Stimulated activated CD4-positive, alpha-beta T cell treated with anti-CD3 and anti-CD28 coated beads, TNF-alpha, amount 100 ng/mL, for 48 hours (primary cell): ENCODE results near the gene PLIN3.
"Not testable (repeated sequence)": the region's sequence is repeated elsewhere in the genome, so short reads cannot be mapped to it uniquely, and the experiment has no call there.

ENCODE experiments used
- DNase-seq, 3 donors: peaks; one replicate each; pipeline ENCODE4 v3.0.0-alpha.2; 2020; ENCODE audit warnings: low read depth in 3 of 3

The PLIN3 gene

GRCh38 chr19:4814625-4815425, 52.6 kb downstream of the PLIN3 start:
- no peak for DNase-seq

GRCh38 chr19:4811328-4812131, 55.9 kb downstream of the PLIN3 start:
- peak; percentile 76 to 89 (median 84) for DNase-seq

GRCh38 chr19:4807188-4807587, 60.3 kb downstream of the PLIN3 start:
- no peak for DNase-seq

- DNase-seq, result no peak
Observed at GRCh38 chr19:4806384-4806783, 61.1 kb downstream of the PLIN3 start.

- not testable (repeated sequence) for DNase-seq
Observed at GRCh38 chr19:4805140-4805539, 62.3 kb downstream of the PLIN3 start.

- DNase-seq, result peak; percentile 43 to 64 (median 43)
Observed at GRCh38 chr19:4803736-4804695, 63.5 kb downstream of the PLIN3 start.

GRCh38 chr19:4802711-4803110, 64.8 kb downstream of the PLIN3 start:
- DNase-seq, result no peak

- DNase-seq, result no peak
Observed at GRCh38 chr19:4801085-4801619, 66.3 kb downstream of the PLIN3 start.

- no peak for DNase-seq
Observed at GRCh38 chr19:4800591-4801081, 66.8 kb downstream of the PLIN3 start.

GRCh38 chr19:4795400-4795799, 72.1 kb downstream of the PLIN3 start:
- DNase-seq, result no peak

- no peak for DNase-seq
Observed at GRCh38 chr19:4794971-4795370, 72.5 kb downstream of the PLIN3 start.

- not testable (repeated sequence) for DNase-seq
Observed at GRCh38 chr19:4793278-4793677, 74.2 kb downstream of the PLIN3 start.

GRCh38 chr19:4792866-4793195, 74.6 kb downstream of the PLIN3 start:
- not testable (repeated sequence) for DNase-seq

- DNase-seq, result not testable (repeated sequence)
Observed at GRCh38 chr19:4792019-4792865, 75.2 kb downstream of the PLIN3 start.

- DNase-seq, result peak; percentile 95 to 99 (median 96)
Observed at GRCh38 chr19:4791183-4792018, 76.1 kb downstream of the PLIN3 start, which contains the start of gene FEM1A. FEM1A (plus strand) TSS chr19:4791734; CDS start chr19:4791855, 121 bp downstream.
